HPDE6-E6E7 (cell line): ENCODE measurements around the gene WDR74.

ENCODE experiments used
- DNase-seq: peaks from one replicate; pipeline ENCODE4 v3.0.0; 2011; ENCODE audit warnings: missing footprints; ENCODE audit errors: extremely low spot score

WDR74 gene

DNA sequence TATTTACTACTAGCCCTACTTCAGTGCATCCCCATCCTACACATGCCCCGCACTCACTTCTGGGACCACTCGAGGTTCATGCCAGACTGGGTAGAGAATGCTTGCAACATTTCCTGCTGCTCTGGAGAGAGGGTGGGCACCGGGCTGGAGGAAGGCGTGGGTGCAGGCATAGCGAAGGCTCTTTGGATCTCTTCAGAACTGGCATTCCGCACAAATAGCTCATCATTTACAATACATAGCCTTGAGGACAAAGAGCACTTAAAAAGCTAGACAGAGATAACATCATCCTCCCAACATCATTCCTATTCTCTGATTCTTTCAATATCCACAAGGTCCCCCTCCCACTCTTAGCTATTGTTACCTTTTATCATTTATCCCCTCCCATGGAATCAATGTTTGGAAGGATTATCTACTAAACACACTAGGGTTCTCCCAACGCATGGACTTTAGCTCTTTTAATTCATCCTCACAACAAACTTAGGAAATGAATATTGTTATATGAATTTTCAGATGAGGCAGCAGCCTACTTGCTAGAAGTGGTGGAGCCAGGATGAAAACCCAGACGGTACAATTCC is 45.1 kb downstream of the WDR74 start:
- no peak for DNase-seq

GRCh38 chr11:62792202-62792575 is 47.2 kb downstream of the WDR74 start:
- DNase-seq, result no peak

GRCh38 chr11:62791501-62792201 is 47.7 kb downstream of the WDR74 start, which contains the start of gene TMEM223:
Gene TMEM223 (minus strand): TSS chr11:62792006. CDS start chr11:62791994, 12 bp downstream.
- peak; percentile 83 for DNase-seq

DNA sequence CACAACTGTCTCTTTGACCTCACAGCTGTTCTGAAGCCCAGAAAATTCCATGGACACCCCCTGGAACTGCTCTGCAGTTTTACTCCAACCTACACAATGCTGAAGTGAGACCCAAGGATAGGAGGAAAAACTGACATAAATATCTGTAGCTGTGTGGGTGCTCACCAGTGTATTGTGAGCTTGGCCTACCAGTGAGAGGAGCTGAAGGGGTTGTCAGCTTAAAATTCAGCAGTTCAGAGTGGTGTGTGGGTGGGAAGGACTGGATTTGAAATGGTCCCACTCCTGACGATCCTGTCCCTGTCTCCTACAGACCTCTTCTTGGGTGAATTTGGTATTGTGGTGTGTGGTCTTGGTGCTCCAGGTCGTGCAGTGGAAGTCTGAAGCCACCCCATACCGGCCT is 49.8 kb downstream of the WDR74 start:
- DNase-seq, result no peak

- DNase-seq, result no peak
Measured at GRCh38 chr11:62788991-62789390, 50.4 kb downstream of the WDR74 start.

DNA sequence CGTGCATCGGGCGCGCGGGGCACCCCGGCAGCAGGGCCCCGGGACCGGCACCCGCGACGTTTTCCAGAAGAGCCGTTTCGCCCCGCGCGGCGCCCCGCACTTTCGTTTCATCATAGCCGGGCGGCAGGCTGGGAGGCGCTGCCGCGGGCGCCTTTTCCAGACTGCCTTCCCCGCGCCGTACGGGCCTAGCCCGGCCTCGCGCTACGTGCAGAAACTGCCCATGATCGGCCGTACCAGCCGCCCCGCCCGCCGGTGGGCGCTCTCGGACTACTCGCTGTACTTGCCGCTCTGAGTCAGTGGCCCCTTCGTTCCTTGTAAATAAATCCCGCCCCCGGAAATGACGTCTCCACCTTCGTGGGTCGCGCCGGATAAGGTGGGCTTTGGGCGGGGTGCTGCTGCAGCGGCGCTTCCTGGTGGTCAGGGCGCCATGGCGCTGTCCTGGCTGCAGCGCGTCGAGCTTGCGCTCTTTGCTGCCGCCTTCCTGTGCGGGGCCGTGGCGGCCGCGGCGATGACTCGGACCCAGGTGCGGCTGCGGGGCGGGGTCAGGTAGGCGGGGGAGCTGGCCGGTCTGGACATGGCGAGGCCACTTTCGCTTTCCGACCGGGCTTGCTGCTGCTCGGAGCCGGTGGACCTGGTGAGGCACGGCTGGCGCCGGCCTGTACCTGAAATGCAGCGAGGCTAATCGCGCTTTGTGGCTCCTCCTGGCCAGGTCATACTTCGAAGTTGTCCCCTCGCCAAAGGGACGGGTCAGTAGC is 52.2 kb downstream of the WDR74 start, which contains the start of gene TMEM179B:
TMEM179B (plus strand) TSS at position 398 of the 755 bp plus-strand sequence; CDS start at position 428, 30 bp downstream.
- peak; percentile 89 for DNase-seq

DNA sequence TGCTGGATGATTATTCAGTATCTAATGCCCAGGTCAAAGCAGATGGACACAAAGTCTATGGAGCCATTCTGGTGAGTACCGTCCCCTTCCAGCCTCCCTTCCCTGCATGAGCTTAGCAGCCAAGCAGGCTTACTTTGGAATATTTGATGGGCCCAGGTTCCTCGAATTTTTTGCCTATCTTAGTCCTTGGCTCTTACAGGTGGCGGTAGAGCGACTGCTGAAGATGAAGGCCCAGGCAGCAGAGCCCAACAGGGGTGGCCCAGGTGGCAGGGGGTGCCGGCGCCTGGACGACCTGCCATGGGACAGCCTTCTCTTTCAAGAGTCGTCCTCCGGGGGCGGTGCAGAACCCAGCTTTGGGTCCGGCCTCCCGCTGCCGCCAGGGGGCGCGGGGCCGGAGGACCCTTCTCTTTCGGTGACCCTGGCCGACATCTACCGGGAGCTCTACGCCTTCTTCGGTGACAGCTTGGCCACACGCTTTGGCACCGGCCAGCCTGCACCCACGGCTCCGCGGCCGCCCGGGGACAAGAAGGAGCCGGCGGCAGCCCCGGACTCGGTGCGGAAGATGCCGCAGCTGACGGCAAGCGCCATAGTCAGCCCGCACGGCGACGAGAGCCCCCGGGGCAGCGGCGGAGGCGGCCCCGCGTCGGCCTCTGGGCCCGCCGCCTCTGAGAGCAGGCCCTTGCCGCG is 52.9 kb downstream of the WDR74 start:
- DNase-seq, result peak; percentile 84
